Osteoblast (primary cell): ENCODE results near the gene DHRSX. TPM values are rescaled to one million over a fixed set of nuclear protein-coding genes. Genes with fewer than 3 reads are reported as not detected.

ENCODE experiments used
- DNase-seq: peaks from one replicate; pipeline ENCODE4 v3.0.0; 2011; ENCODE audit warnings: low spot score, mixed read lengths; ENCODE audit not compliant: insufficient read length; ENCODE audit errors: missing footprints
- H2AFZ ChIP-seq: 2 replicates; pipeline ENCODE4 v1.6.0; 2011; ENCODE audit warnings: mild to moderate bottlenecking, low read length
- H3K27ac ChIP-seq: 2 replicates; pipeline ENCODE4 v1.5.1; 2011; ENCODE audit warnings: mild to moderate bottlenecking, low read depth, low read length, moderate library complexity
- H3K27me3 ChIP-seq: 2 replicates; pipeline ENCODE4 v1.6.0; 2012; ENCODE audit warnings: mild to moderate bottlenecking, control low read depth, inconsistent platforms, low read length, moderate library complexity; ENCODE audit not compliant: insufficient read depth
- H3K36me3 ChIP-seq: 2 replicates; pipeline ENCODE4 v1.5.1; 2011; ENCODE audit warnings: mild to moderate bottlenecking, low read length, control low read depth, moderate library complexity; ENCODE audit not compliant: insufficient read depth
- H3K4me1 ChIP-seq: 2 replicates; pipeline ENCODE4 v1.5.1; 2011; ENCODE audit warnings: mild to moderate bottlenecking, low read length, control low read depth, moderate library complexity; ENCODE audit not compliant: insufficient read depth
- H3K4me2 ChIP-seq: 2 replicates; pipeline ENCODE4 v1.6.0; 2011; ENCODE audit warnings: mild to moderate bottlenecking, low read length; ENCODE audit not compliant: insufficient read depth
- H3K4me3 ChIP-seq: fragments of 200-600 bp; sonication (generic); 3 replicates; pipeline ENCODE4 v1.5.1; 2012; ENCODE audit warnings: mild to moderate bottlenecking, low read length, inconsistent platforms; ENCODE audit not compliant: insufficient read depth
- H3K79me2 ChIP-seq: 2 replicates; pipeline ENCODE4 v1.6.0; 2012; ENCODE audit warnings: mild to moderate bottlenecking, low read length, control low read depth, inconsistent platforms; ENCODE audit not compliant: insufficient read depth
- H3K9me3 ChIP-seq: 2 replicates; pipeline ENCODE4 v1.5.1; 2011; ENCODE audit warnings: low read depth, low read length, control low read depth
- H4K20me1 ChIP-seq: 2 replicates; pipeline ENCODE4 v1.6.0; 2012; ENCODE audit warnings: mild to moderate bottlenecking, low read length, control low read depth; ENCODE audit not compliant: insufficient read depth
- total RNA-seq: library from RNA; depleted of rRNA; stranded (reverse); fragments of >200 nt; gene quantifications from 2 replicates; pipeline ENCODE4 v1.2.3, GENCODE V29; 2012
- TF ChIP-seq, protein P1 (sequence below): IDR thresholded peaks from 2 replicates; pipeline ENCODE4 v1.5.1; 2011; ENCODE audit warnings: mild to moderate bottlenecking, low read depth, low read length, moderate library complexity; ENCODE audit errors: extremely low read depth

DHRSX gene
- total RNA-seq, 1 donor = 37.6 TPM

- TF ChIP-seq, protein P1, sequence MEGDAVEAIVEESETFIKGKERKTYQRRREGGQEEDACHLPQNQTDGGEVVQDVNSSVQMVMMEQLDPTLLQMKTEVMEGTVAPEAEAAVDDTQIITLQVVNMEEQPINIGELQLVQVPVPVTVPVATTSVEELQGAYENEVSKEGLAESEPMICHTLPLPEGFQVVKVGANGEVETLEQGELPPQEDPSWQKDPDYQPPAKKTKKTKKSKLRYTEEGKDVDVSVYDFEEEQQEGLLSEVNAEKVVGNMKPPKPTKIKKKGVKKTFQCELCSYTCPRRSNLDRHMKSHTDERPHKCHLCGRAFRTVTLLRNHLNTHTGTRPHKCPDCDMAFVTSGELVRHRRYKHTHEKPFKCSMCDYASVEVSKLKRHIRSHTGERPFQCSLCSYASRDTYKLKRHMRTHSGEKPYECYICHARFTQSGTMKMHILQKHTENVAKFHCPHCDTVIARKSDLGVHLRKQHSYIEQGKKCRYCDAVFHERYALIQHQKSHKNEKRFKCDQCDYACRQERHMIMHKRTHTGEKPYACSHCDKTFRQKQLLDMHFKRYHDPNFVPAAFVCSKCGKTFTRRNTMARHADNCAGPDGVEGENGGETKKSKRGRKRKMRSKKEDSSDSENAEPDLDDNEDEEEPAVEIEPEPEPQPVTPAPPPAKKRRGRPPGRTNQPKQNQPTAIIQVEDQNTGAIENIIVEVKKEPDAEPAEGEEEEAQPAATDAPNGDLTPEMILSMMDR = no peak
- Histone ChIP-seq H3K4me1 (peaks cover 2% of the 10 kb centered on the region), H3K4me2 (no peak overlapping the region), H3K4me3 (no peak overlapping the region), H3K27ac (no peak overlapping the region), H3K79me2 (no peaks in the 10 kb centered on the region), H2AFZ (no peak overlapping the region), H4K20me1 (peaks cover 5% of the 10 kb centered on the region), H3K36me3 (peaks cover 6% of the 10 kb centered on the region), H3K9me3 (peaks cover 2% of the 10 kb centered on the region), H3K27me3 (no peaks in the 10 kb centered on the region)
- DNase-seq = no peak
Observed at GRCh38 chrX:2402361-2402690, 98.5 kb downstream of the DHRSX start.

GRCh38 chrX:2401590-2402360, 99.0 kb downstream of the DHRSX start:
- H3K27me3 ChIP-seq = no peaks in the 10 kb centered on the region
- no peaks in the 10 kb centered on the region for H3K79me2 ChIP-seq
- no peak overlapping the region for H3K4me3 ChIP-seq
- no peaks in the 10 kb centered on the region for H3K9me3 ChIP-seq
- H3K27ac ChIP-seq = no peak overlapping the region
- TF ChIP-seq, protein P1 = no peak
- H3K36me3 ChIP-seq = peaks cover under 1% of the 10 kb centered on the region
- peaks cover 5% of the 10 kb centered on the region for H4K20me1 ChIP-seq
- no peak overlapping the region for H2AFZ ChIP-seq
- H3K4me2 ChIP-seq = no peak overlapping the region
- DNase-seq = peak; percentile 36
- peaks cover 2% of the 10 kb centered on the region for H3K4me1 ChIP-seq

DNA sequence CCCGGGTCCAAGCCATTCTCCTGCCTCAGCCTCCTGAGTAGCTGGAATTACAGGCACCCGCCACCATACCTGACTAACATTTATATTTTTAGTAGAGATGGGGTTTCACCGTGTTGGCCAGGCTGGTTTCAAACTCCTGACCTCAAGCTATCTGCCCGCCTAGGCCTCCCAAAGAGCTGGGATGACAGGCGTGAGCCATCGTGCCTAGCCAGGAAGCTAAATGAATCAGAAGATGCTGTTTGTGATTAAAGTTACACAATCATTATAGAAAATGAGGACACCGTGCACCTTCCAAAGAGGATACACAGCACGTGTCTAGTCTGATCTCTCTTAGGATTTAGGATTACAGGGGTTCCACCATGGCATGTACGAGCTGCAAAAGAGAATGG, 99.6 kb downstream of the DHRSX start:
- no peaks in the 10 kb centered on the region for H3K27me3 ChIP-seq
- H3K4me1 ChIP-seq = peaks cover 2% of the 10 kb centered on the region
- H4K20me1 ChIP-seq = peaks cover 5% of the 10 kb centered on the region
- DNase-seq = no peak
- no peak overlapping the region for H3K27ac ChIP-seq
- no peaks in the 10 kb centered on the region for H3K9me3 ChIP-seq
- no peak overlapping the region for H3K4me3 ChIP-seq
- H3K79me2 ChIP-seq = no peaks in the 10 kb centered on the region
- no peak overlapping the region for H3K4me2 ChIP-seq
- no peaks in the 10 kb centered on the region for H3K36me3 ChIP-seq
- no peak overlapping the region for H2AFZ ChIP-seq
- TF ChIP-seq, protein P1 = no peak

DNA sequence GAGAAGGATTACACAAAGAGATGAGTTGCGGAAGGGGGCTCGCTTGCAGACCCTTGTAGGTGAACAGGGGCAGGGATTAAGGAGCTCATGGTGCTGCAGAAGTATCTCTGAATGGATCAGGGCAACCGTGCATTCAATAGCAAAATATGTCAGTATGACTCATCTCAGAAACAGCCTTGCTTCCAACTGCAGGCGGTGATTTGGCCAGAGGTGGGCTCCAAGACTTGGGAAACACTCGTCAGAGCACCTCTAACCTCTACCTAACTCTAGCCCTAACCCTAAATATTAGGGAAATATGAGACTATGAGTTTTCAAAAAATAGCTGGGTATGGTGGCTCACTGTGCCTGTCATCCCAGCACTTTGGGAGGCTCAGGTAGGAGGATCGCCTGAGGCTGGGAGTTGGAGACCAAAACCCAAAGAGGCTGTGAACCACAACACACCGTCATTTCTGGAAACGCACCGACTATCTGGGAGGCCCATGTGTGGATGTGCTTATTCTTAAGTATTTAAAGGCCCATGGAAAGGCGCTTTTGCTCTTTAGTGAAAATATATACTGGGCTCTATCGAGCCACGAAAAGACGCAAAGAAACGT, 102.6 kb downstream of the DHRSX start:
- H3K4me1 ChIP-seq = peaks cover 2% of the 10 kb centered on the region
- peaks cover 17% of the 10 kb centered on the region for H4K20me1 ChIP-seq
- TF ChIP-seq, protein P1 = no peak
- no peaks in the 10 kb centered on the region for H3K27me3 ChIP-seq
- H3K4me3 ChIP-seq = no peak overlapping the region
- no peak overlapping the region for H2AFZ ChIP-seq
- H3K36me3 ChIP-seq = no peaks in the 10 kb centered on the region
- H3K9me3 ChIP-seq = no peaks in the 10 kb centered on the region
- no peak overlapping the region for H3K27ac ChIP-seq
- H3K79me2 ChIP-seq = no peaks in the 10 kb centered on the region
- peak; percentile 73 for DNase-seq
- H3K4me2 ChIP-seq = no peak overlapping the region
